Adrenal gland (tissue), 12 donors: Measurements from ENCODE around the gene OSMR. TPM values are rescaled to one million over a fixed set of nuclear protein-coding genes. Genes with fewer than 3 reads are reported as not detected.
A peak's percentile ranks its signal among the peaks of the same experiment; 100 is the strongest.

ENCODE experiments used
- DNase-seq, 7 donors: peaks; one replicate each; pipeline ENCODE4 v3.0.0-alpha.2; 2019 to 2020
- H3K27ac ChIP-seq, 5 donors: fragments of 200-600 bp; sonication (generic) in 4 of 5; 1 replicate in 3 of 5; 2 replicates in 2 of 5; pipeline versions ENCODE4 v1.5.1 to v1.8.0; 2016 to 2020; ENCODE audit warnings: mild to moderate bottlenecking in 1 of 5
- H3K27me3 ChIP-seq: fragments of 200-600 bp; 2 replicates; pipeline ENCODE4 v1.8.0; 2021
- H3K36me3 ChIP-seq, 2 donors: fragments of 200-600 bp; replicated peaks in 1 of 2; 1 replicate in 1 of 2; 2 replicates in 1 of 2; pipeline versions ENCODE4 v1.5.1 to v1.8.0; 2018 to 2022
- H3K4me1 ChIP-seq, 2 donors: fragments of 200-600 bp; replicated peaks in 1 of 2; 1 replicate in 1 of 2; 2 replicates in 1 of 2; pipeline versions ENCODE4 v1.5.1 to v1.8.0; 2018 to 2021
- H3K4me3 ChIP-seq, 4 donors: fragments of 200-600 bp; sonication (generic) in 3 of 4; one replicate each; pipeline ENCODE4 v1.5.1; 2016 to 2018
- H3K9me3 ChIP-seq, 3 donors: fragments of 200-600 bp; sonication (generic) in 1 of 3; replicated peaks in 1 of 3; 1 replicate in 2 of 3; 2 replicates in 1 of 3; pipeline versions ENCODE4 v1.5.1 to v1.8.0; 2016 to 2021
- POLR2A ChIP-seq, 2 donors: fragments of 450-650 bp; IDR thresholded peaks; one replicate each; pipeline ENCODE4 v1.6.1; 2017; ENCODE audit warnings: antibody characterized with exemption in 2 of 2, mild to moderate bottlenecking in 2 of 2, moderate library complexity in 1 of 2
- WGBS, 4 donors: extraction: QIAGEN DNeasy Blood & Tissue Kit in 2 of 4; methylation state at CpG; one replicate each; pipeline versions ENCODE4 v1.1.5 to v1.1.7; 2013 to 2017; 5-methylcytosine and 5-hydroxymethylcytosine counted together
- intact Hi-C, 2 donors: fragments of 100-400 bp; cut with DNase I; formaldehyde crosslinking; loops; one replicate each; pipeline versions ENCODE4 v1.14.1 to v1.15.0; 2022 to 2023
- polyA plus RNA-seq, 3 donors: library from polyadenylated mRNA; stranded (reverse); fragments of 200-250 nt in 2 of 3; fragments of 350-450 nt in 1 of 3; fragmentation: Illumina TruSeq in 1 of 3; extraction: RNeasy Lipid Tissue Mini Kit (QIAGEN cat#74804) in 1 of 3; gene quantifications; one replicate each; pipeline ENCODE4 v1.2.3, GENCODE V29; 2013 to 2014
- total RNA-seq, 9 donors: library from RNA; depleted of rRNA in 4 of 9; stranded (reverse); fragments of >200 nt in 4 of 9; fragments of 120-200 nt in 1 of 9; fragmentation: NEBNext Ultra II Directional in 1 of 9; extraction: Animal tissue kit (Norgen Biotek cat#: 25700) in 1 of 9; gene quantifications; one replicate each; pipeline versions ENCODE4 v1.1.0 to v1.2.4, GENCODE V29; 2013 to 2023
- TF ChIP-seq, protein P1 (sequence below), 6 experiments: fragments of 450-650 bp in 4 of 6; fragments of 200-600 bp in 2 of 6; sonication (generic) in 1 of 6; IDR thresholded peaks; 1 replicate in 5 of 6; 2 replicates in 1 of 6; pipeline versions ENCODE4 v1.5.1 to v1.8.0; 2016 to 2021; ENCODE audit warnings: antibody characterized with exemption in 6 of 6, mild to moderate bottlenecking in 2 of 6, moderate library complexity in 1 of 6
- donor health status: healthy with polysubstance abuse.
- donor health status: Bipolar disorder and iron deficiency.
- donor health status: DM: yes; HTN: yes; CAD: no.
- donor health status: DM: no; HTN: no; CAD: no.
- donor health status: DM: no; HTN: no; CAD: no.
- donor health status: DM: yes; HTN: yes; CAD: no.

Gene OSMR
- total and polyA plus RNA-seq, 12 donors = 3.3 to 121 (median 51.1) TPM

GRCh38 chr5:38809388-38810359 is 36.1 kb upstream of the OSMR start:
- WGBS, 4 donors = 20 to 27% (median 22%) methylated on average over 14 of the region's 14 CpGs
- intact Hi-C loops = loop anchor here (5.0 to 10.0 kb wide), 4 partner anchors 145 to 367 kb away; partner anchors contain the start of gene LIFR (in 1 of the 2)

DNA sequence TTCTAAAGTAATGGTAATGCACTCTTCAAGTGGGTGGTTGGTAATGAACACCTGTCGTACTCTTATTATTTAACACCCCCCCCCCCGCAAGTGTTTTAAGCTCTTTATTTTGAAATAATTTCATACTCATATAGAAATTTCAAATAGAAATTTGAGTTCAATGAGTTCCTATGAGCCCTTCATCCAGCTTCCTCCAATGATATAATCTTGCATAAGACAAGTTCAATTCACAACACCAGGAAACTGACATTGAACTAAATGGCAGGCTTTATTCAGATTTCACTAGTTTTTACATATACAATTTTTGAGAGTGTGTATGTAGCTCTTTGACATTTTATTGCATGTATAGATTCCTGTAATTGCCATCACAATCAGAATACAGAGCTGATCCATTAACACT is 30.9 kb upstream of the OSMR start:
- Histone ChIP-seq H3K4me3 (no peak overlapping the region), H3K27me3 (no peaks in the 10 kb centered on the region), H3K9me3 (no peaks in the 10 kb centered on the region), H3K4me1 (peaks cover 0 to 5% of the 10 kb centered on the region in 2 donors), H3K27ac (no peak overlapping the region), H3K36me3 (no peaks in the 10 kb centered on the region)
- intact Hi-C loops = loop anchor here in 1 of 2 donors (5.0 kb wide), 1 partner anchor 373 kb away; no protein-coding TSS in a partner anchor
- DNase-seq = no peak
- WGBS, 4 donors = 91 to 97% (median 95%) methylated on average over 2 of the region's 2 CpGs
- no peak for TF ChIP-seq POLR2A (IDR thresholded peaks at IDR 0.05)
- TF ChIP-seq, protein P1, sequence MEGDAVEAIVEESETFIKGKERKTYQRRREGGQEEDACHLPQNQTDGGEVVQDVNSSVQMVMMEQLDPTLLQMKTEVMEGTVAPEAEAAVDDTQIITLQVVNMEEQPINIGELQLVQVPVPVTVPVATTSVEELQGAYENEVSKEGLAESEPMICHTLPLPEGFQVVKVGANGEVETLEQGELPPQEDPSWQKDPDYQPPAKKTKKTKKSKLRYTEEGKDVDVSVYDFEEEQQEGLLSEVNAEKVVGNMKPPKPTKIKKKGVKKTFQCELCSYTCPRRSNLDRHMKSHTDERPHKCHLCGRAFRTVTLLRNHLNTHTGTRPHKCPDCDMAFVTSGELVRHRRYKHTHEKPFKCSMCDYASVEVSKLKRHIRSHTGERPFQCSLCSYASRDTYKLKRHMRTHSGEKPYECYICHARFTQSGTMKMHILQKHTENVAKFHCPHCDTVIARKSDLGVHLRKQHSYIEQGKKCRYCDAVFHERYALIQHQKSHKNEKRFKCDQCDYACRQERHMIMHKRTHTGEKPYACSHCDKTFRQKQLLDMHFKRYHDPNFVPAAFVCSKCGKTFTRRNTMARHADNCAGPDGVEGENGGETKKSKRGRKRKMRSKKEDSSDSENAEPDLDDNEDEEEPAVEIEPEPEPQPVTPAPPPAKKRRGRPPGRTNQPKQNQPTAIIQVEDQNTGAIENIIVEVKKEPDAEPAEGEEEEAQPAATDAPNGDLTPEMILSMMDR (IDR thresholded peaks at IDR 0.05) = no peak

More at GRCh38 chr5:38809388-38810359, 36.1 kb upstream of the OSMR start:
- H3K36me3 ChIP-seq = no peaks in the 10 kb centered on the region
- TF ChIP-seq, protein P1 (IDR thresholded peaks at IDR 0.05) = peak; percentile 69 to 93 (median 86)
- TF ChIP-seq POLR2A (IDR thresholded peaks at IDR 0.05) = no peak
- H3K27ac ChIP-seq = peak overlapping the region in 3 of 5 donors; percentile 43 to 63 (median 54)
- H3K9me3 ChIP-seq = no peaks in the 10 kb centered on the region
- H3K4me1 ChIP-seq = peaks cover 4 to 37% of the 10 kb centered on the region in 2 donors
- no peaks in the 10 kb centered on the region for H3K27me3 ChIP-seq
- DNase-seq = peak; percentile 79 to 93 (median 87)
- no peak overlapping the region for H3K4me3 ChIP-seq

DNA sequence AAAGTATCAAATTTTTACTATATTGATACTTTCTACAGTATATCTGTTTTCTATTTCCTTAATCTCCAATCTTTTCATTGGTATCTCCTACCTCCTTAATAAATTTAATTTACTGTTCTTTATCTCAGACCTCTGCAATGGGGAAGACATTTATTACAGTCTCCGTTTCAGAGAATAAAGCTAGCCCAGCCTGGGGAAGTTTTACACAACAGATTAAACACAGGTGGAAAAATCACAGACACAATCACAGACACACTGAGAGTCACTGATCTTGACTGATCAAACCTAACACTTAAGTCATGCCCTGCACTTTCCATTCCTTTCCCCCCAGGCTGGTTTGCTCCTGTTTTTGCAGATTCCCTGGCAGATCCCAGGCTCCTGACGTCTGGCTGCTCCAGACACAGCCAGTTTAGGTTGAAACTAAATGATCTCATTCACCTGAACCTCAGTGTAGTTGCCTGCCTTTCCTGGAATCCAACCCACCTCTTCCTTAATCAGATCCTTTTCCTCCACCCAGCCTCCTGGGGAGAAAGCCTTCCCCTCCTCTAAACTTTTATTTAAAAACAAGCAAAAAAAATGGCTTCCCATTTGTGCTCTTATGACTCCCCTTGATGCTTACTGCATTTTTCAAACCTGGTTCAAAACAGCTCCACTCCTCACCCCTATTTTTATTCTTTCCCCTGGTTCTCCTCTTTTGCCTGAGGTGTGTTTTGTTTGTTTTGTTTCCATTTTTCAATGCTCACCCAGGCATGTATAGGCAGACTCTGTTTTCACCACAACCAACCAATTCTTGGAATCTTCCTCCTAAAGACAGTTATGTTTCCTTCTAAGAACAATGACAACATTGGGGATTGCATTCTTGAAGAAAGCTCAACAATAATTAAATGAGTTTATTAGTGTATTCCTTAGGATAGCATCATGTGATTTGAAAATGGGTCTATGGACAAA is 29.5 kb upstream of the OSMR start:
- no peaks in the 10 kb centered on the region for H3K27me3 ChIP-seq
- intact Hi-C loops = no loop called here
- no peak overlapping the region for H3K4me3 ChIP-seq
- TF ChIP-seq, protein P1 (IDR thresholded peaks at IDR 0.05) = no peak
- TF ChIP-seq POLR2A (IDR thresholded peaks at IDR 0.05) = no peak
- H3K4me1 ChIP-seq = no peaks in the 10 kb centered on the region
- H3K9me3 ChIP-seq = no peaks in the 10 kb centered on the region
- no peaks in the 10 kb centered on the region for H3K36me3 ChIP-seq
- 59 to 79% (median 76%) methylated on average over 2 of the region's 2 CpGs for WGBS, 4 donors
- H3K27ac ChIP-seq = no peak overlapping the region
- DNase-seq = no peak
